IMR-90 (cell line): Measurements from ENCODE around the gene ANKFY1. TPM values are rescaled to one million over a fixed set of nuclear protein-coding genes. Genes with fewer than 3 reads are reported as not detected.

Experiments used
- ATAC-seq: fragments of 200-7000 bp; cut with Tn5 transposase; 2 replicates; pipeline ENCODE4 v1.9.1; 2020; ENCODE audit warnings: low read depth, mild to moderate bottlenecking, moderate library complexity
- BruUV-seq: library from RNA; stranded (reverse); fragments of 400-500 nt; replicated peaks from 2 replicates; lab custom pipeline; 2021; lab: Mats Ljungman, UMichigan
- CTCF ChIA-PET: fragments of 300-600 bp; formaldehyde crosslinking; extraction: SDS; loops from one replicate; lab custom pipeline; 2021; ENCODE audit warnings: antibody characterized with exemption; lab: Yijun Ruan, JAX
- POLR2A ChIA-PET: fragments of 300-600 bp; sonication (Branson Sonifier 250); formaldehyde crosslinking; loops from one replicate; lab custom pipeline; 2022; ENCODE audit warnings: antibody characterized with exemption; ENCODE audit not compliant: unreplicated experiment; lab: Charles Lee
- DNase-seq: peaks from one replicate; pipeline ENCODE4 v3.0.0; 2013
- H2AFZ ChIP-seq: replicated peaks from 2 replicates; pipeline ENCODE3; 2013; ENCODE audit warnings: low read length, mild to moderate bottlenecking; ENCODE audit not compliant: poor library complexity
- H2AK5ac ChIP-seq: 2 replicates; pipeline ENCODE4 v1.6.1; 2013; ENCODE audit warnings: low read depth, low read length, inconsistent platforms
- H2AK9ac ChIP-seq: replicated peaks from 2 replicates; pipeline ENCODE3; 2013; ENCODE audit warnings: mild to moderate bottlenecking, low read depth, low read length, moderate library complexity; ENCODE audit not compliant: poor library complexity
- H2BK120ac ChIP-seq: 2 replicates; pipeline ENCODE4 v1.6.1; 2013; ENCODE audit warnings: low read depth, low read length, inconsistent platforms
- H2BK15ac ChIP-seq: 3 replicates; pipeline ENCODE4 v1.6.1; 2013; ENCODE audit warnings: low read depth, low read length, inconsistent platforms
- H2BK20ac ChIP-seq: 2 replicates; pipeline ENCODE4 v1.6.1; 2013; ENCODE audit warnings: low read depth, mild to moderate bottlenecking, inconsistent platforms, low read length, moderate library complexity
- H2BK5ac ChIP-seq: 2 replicates; pipeline ENCODE4 v1.6.1; 2013; ENCODE audit warnings: mild to moderate bottlenecking, low read depth, low read length, inconsistent platforms; ENCODE audit not compliant: poor library complexity, severe bottlenecking
- H3K14ac ChIP-seq: replicated peaks from 2 replicates; pipeline ENCODE4 v1.6.1; 2013; ENCODE audit warnings: low read depth, low read length, inconsistent platforms
- H3K18ac ChIP-seq: 2 replicates; pipeline ENCODE4 v1.6.1; 2013; ENCODE audit warnings: low read depth, low read length, control low read depth
- H3K23ac ChIP-seq: 2 replicates; pipeline ENCODE4 v1.6.1; 2013; ENCODE audit warnings: low read depth, low read length, inconsistent platforms
- H3K27ac ChIP-seq: 2 replicates; pipeline ENCODE4 v1.5.1; 2013; ENCODE audit warnings: mild to moderate bottlenecking, control low read depth, low read length; ENCODE audit not compliant: insufficient read depth
- H3K27me3 ChIP-seq: 2 replicates; pipeline ENCODE4 v1.6.1; 2013; ENCODE audit warnings: low read length; ENCODE audit not compliant: control insufficient read depth, insufficient read depth
- H3K36me3 ChIP-seq: 2 replicates; pipeline ENCODE4 v1.6.1; 2013; ENCODE audit warnings: low read length, mixed read lengths; ENCODE audit not compliant: control insufficient read depth, insufficient read depth
- H3K4ac ChIP-seq: 2 replicates; pipeline ENCODE4 v1.6.1; 2013; ENCODE audit warnings: low read depth, low read length, inconsistent platforms
- H3K4me1 ChIP-seq: 2 replicates; pipeline ENCODE4 v1.6.1; 2013; ENCODE audit warnings: low read length, mixed read lengths; ENCODE audit not compliant: control insufficient read depth, insufficient read depth
- H3K4me2 ChIP-seq: 2 replicates; pipeline ENCODE4 v1.6.1; 2013; ENCODE audit warnings: low read depth, mild to moderate bottlenecking, control low read depth, low read length, moderate library complexity
- H3K4me3 ChIP-seq: 2 replicates; pipeline ENCODE4 v1.5.1; 2013; ENCODE audit warnings: low read depth, mild to moderate bottlenecking, control low read depth, low read length, moderate library complexity; ENCODE audit not compliant: insufficient read depth
- H3K56ac ChIP-seq: 2 replicates; pipeline ENCODE4 v1.6.1; 2013; ENCODE audit warnings: low read length, inconsistent platforms; ENCODE audit not compliant: insufficient read depth; ENCODE audit errors: extremely low read depth
- H3K79me1 ChIP-seq, 2 experiments: 2 replicates each; pipeline ENCODE4 v1.6.1; 2013; ENCODE audit warnings: low read length in 2 of 2, inconsistent platforms in 1 of 2, low read depth in 1 of 2
- H3K9ac ChIP-seq: 2 replicates; pipeline ENCODE4 v1.6.1; 2013; ENCODE audit warnings: low read depth, low read length, control low read depth
- H3K9me1 ChIP-seq: 2 replicates; pipeline ENCODE4 v1.6.1; 2013; ENCODE audit warnings: low read length, inconsistent platforms; ENCODE audit not compliant: insufficient read depth
- H3K9me3 ChIP-seq: 2 replicates; pipeline ENCODE4 v1.6.1; 2013; ENCODE audit warnings: low read length; ENCODE audit not compliant: control insufficient read depth, insufficient read depth
- H4K20me1 ChIP-seq: 2 replicates; pipeline ENCODE4 v1.6.1; 2013; ENCODE audit warnings: low read length, inconsistent platforms; ENCODE audit not compliant: insufficient read depth
- H4K5ac ChIP-seq: 2 replicates; pipeline ENCODE4 v1.6.1; 2013; ENCODE audit warnings: mild to moderate bottlenecking, low read depth, low read length, control low read depth
- H4K8ac ChIP-seq, 2 experiments: 2 replicates each; pipeline ENCODE4 v1.6.1; 2013; ENCODE audit warnings: low read depth in 2 of 2, low read length in 2 of 2, control low read depth in 1 of 2, inconsistent platforms in 1 of 2
- H4K91ac ChIP-seq: 2 replicates; pipeline ENCODE4 v1.6.1; 2013; ENCODE audit warnings: low read depth, low read length, inconsistent platforms; ENCODE audit not compliant: insufficient read depth
- CEBPB ChIP-seq: IDR thresholded peaks from 2 replicates; pipeline ENCODE4 v1.6.1; 2012; ENCODE audit warnings: low read depth, low read length, improper control_type of control experiment
- MXI1 ChIP-seq: IDR thresholded peaks from 2 replicates; pipeline ENCODE4 v1.6.1; 2012; ENCODE audit warnings: low read depth, mild to moderate bottlenecking, low read length, moderate library complexity, borderline replicate concordance
- NFE2L2 ChIP-seq: fragments of 150-350 bp; IDR thresholded peaks from 2 replicates; pipeline ENCODE4 v1.6.1; 2016; ENCODE audit warnings: low read depth, mild to moderate bottlenecking, low read length
- POLR2A ChIP-seq: IDR thresholded peaks from 2 replicates; pipeline ENCODE4 v1.6.1; 2012; ENCODE audit warnings: mild to moderate bottlenecking, low read depth, low read length
- RCOR1 ChIP-seq: IDR thresholded peaks from 2 replicates; pipeline ENCODE4 v1.6.1; 2012; ENCODE audit warnings: mild to moderate bottlenecking, low read length, improper control_type of control experiment; ENCODE audit not compliant: insufficient replicate concordance
- WGBS, 2 experiments: methylation state at CpG; one replicate each; pipeline versions ENCODE4 v1.1.5 to v1.1.7; 2013; ENCODE audit warnings: missing lambda C conversion rate in 2 of 2; ENCODE audit not compliant: insufficient read length in 1 of 2; ENCODE audit errors: extremely low coverage in 2 of 2; 5-methylcytosine and 5-hydroxymethylcytosine counted together
- dilution Hi-C: fragments of 300-500 bp; cut with HindIII; formaldehyde crosslinking; loops from one replicate; pipeline ENCODE4 v1.14.3; 2018; ENCODE audit warnings: low sequenced_read_pairs; ENCODE audit not compliant: unreplicated experiment
- in situ Hi-C: fragments of 300-500 bp; cut with MboI; formaldehyde crosslinking; loops from 3 replicates; pipeline ENCODE4 v1.14.3; 2019; ENCODE audit warnings: low sequenced_read_pairs, inconsistent platforms, mixed read lengths
- intact Hi-C: fragments of 100-400 bp; cut with micrococcal nuclease; formaldehyde crosslinking; loops from 2 replicates; pipeline ENCODE4 v1.10.0; 2022
- polyA plus RNA-seq, 3 experiments: library from polyadenylated mRNA; depleted of rRNA; stranded (reverse); fragments of >200 nt; gene quantifications; 2 replicates each; pipeline ENCODE4 v1.2.3, GENCODE V29; 2012; ENCODE audit warnings: low replicate concordance in 1 of 3
- total RNA-seq: library from RNA; depleted of rRNA; stranded (reverse); fragments of >200 nt; gene quantifications from 2 replicates; pipeline ENCODE4 v1.2.3, GENCODE V29; 2012

ANKFY1 gene
- total and polyA plus RNA-seq, 2 of the 4 experiments (the other 2 are of a cell fraction), result 32.3 to 48.9 TPM

DNA sequence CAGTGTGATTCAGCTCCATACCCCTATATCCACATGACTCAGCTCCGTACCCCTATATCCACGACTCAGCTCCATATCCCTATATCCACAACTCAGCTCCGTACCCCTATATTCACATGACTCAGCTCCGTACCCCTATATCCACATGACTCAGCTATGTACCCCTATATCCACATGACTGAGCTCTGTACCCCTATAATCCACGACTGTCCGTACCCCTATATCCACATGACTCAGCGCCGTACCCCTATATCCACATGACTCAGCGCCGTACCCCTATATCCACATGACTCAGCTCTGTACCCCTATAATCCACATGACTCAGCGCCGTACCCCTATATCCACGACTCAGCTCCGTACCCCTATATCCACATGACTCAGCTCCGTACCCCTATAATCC is 104.0 kb downstream of the ANKFY1 start:
- Histone ChIP-seq H3K36me3 (peaks cover 21% of the 10 kb centered on the region), H3K27ac (no peak overlapping the region), H2AFZ (no peak overlapping the region), H3K9me1 (peaks cover 30% of the 10 kb centered on the region), H3K9me3 (no peaks in the 10 kb centered on the region), H2BK15ac (peak overlapping the region; percentile 31; the same call in 1 of the 3 replicates), H4K5ac (no peak overlapping the region), H3K79me1 (peaks cover 0 to 12% of the 10 kb centered on the region in 2 experiments; a peak in 1 of 4 replicates), H3K4me1 (peaks cover 17% of the 10 kb centered on the region), H3K14ac (no peak overlapping the region), H3K4me3 (no peak overlapping the region), H3K27me3 (no peaks in the 10 kb centered on the region), H4K20me1 (peaks cover 5% of the 10 kb centered on the region), H2BK20ac (no peak overlapping the region), H3K56ac (no peak overlapping the region), H4K91ac (no peak overlapping the region), H3K4me2 (no peak overlapping the region), H2BK120ac (no peak overlapping the region), H2AK5ac (peak overlapping the region; percentile 78; the same call in 1 of the 2 replicates), H2AK9ac (no peak overlapping the region), H3K4ac (no peak overlapping the region), H3K18ac (no peak overlapping the region), H2BK5ac (no peak overlapping the region), H3K23ac (no peak overlapping the region), H4K8ac (no peak overlapping the region), H3K9ac (no peak overlapping the region)
- TF ChIP-seq POLR2A (no peak), CEBPB (no peak), RCOR1 (no peak), MXI1 (no peak), NFE2L2 (no peak)
- ChIA-PET POLR2A (no interaction called here), CTCF (interaction anchor here (1.1 to 1.3 kb wide), 2 partner anchors 12 to 17 kb away, joined by 3 to 4 read pairs; partner anchors contain the start of genes CYB5D2 and ZZEF1)
- dilution Hi-C loops, result no loop called here
- ATAC-seq, result no peak
- intact Hi-C loops, result no loop called here
- 94% methylated on average over 12 of the region's 15 CpGs; no CpG with 5 or more reads in 1 of the 2 experiments for WGBS, 2 experiments
- no peak for DNase-seq
- BruUV-seq, result no TSS peak
- in situ Hi-C loops, result no loop called here
